Stimulated activated naive CD4-positive, alpha-beta T cell (primary cell): ENCODE data around the gene APBA1.

Experiments
- DNase-seq, 6 experiments: peaks; one replicate each; lab custom pipeline; 2025; lab: John Stamatoyannopoulos, UW

The APBA1 gene

DNA sequence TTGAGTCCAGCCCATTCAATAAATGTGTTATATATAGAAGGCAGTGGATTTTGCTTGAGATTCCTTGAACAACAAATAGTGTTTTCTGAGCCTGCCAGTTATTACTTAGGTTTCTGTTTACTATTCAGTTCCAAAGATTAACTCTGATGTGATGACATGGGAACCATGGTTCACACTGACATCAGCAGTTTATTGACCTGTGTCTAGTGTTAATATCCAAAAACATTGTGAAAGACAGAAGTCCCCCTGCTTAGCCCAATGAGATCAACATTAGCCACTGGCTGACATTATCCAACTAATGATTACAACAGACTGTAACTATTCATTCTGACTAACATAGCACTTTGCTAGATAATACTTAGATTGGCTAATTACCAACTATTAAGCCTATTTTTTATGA, 14.9 kb downstream of the APBA1 start:
- no peak for DNase-seq

DNA sequence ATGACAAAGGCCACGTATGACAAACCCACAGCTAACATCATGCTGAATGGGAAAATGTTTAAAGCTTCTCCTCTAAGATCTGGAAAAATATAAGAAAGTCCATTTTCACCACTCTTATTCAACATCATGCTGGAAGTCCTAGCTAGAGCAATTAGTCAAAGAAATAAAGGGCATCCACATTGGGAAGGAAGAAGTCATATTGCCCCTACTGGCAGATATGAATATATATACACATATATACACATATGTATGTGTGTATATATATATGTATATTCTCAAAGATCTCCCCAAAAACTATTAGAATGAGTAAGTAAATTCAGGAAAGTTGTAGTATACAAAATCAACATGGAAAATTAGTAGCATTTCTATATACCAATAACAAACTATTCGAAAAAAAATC, 17.1 kb downstream of the APBA1 start:
- no peak for DNase-seq

DNA sequence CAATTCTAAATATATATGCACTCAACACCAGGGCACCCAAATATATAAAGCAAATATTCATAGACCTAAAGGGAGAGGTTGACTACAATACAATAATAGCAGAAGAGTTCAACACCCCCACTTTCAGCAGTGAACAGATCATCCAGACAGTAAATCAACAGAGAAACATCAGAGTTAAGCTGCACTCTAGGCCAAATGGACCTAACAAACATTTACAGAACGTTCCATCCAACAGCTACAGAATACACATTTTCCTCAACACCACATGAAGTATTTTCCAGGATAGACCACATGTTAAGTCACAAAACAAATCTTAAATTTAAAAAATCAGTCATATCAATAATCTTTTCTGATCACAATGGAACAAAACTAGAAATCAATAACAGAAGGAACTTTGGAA, 18.9 kb downstream of the APBA1 start:
- DNase-seq, result no peak

DNA sequence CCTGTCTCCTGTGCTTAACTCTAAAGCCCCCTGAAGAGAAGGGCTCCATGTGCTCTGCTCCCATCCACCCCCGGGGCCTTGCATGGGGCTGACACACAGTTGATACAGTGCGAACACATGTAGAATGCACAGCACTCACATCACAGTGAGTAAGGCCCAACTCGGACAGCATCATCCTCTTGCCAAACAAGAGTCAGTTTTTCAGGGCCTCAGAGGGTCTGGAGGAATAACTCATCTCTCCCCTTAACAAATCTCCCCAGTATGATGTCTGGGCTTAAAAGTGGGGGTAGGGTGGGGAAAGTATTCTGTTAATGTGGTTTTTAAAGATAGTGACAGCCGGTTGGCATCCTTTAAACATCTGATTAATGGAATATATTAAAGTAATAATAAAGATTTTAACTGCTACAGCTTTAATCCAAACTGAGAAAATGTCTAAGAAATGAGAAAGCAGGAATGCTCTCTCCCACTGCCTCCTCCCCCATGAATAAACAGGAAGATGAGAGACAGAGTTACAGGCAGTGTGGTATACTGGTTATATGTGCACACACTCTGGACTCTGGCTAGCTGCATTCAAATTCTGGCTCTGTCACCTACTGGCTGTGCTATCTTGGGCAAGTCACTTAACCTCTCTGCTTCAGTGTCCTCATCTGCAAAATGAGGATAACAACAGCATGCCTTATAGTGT, 22.5 kb downstream of the APBA1 start:
- DNase-seq, result no peak

DNA sequence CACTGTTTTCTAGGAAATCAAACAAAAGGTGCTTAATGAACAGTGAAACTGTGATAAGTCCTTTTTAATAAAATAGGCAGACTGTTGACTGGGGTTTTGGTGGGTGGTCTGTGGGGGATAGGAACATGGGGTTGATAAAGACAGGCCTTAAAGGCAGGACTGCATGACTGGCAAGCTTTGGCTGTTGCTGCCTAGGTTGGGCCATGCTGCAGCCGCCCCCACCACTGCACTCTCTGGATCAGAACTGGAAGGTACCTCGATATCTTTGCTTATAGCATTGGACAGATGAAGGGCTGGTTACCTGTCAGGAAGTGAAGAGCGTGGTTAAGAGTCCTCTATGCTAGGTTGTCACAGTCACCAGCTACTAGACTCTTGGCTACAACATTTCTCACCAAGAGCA, 24.4 kb downstream of the APBA1 start:
- DNase-seq, result no peak

DNA sequence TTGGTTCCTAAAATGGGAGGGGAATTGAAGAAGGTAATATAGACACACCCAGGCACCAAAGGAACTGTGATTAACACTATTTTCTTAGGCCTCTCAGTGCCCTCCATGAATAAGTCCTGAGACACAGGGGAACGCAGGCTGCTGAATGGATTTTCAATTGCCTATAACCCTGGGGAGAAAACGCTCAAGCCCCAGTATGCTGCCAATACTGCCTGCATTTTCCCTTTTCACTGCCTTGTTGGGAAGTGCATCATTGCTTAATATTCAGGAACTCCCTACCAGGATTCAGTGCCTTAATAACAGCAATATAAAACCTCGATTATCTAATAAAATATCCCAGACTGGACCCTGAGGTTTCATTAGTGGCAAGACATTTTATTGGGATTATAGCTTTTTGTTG, 25.4 kb downstream of the APBA1 start:
- no peak for DNase-seq

DNA sequence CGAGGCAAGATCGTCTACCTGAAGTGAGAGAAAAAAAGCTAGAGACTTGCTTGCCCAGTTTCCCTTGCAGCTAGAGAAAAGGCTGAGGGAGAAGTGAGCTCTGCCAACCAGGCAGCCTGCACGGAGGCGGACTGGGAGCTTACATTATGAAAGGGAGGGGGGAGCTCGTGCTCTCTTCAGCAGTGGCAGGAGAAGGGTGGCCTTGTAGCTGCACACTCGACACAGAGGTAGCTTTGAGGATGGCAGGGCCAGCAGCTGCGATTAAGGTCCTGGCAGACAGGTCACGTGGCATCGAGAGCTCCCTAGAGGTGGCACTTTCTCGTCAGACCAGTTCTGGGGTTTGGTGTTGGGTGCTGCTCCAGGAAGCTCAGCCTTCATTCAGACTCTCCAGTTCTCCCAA, 26.7 kb downstream of the APBA1 start:
- no peak for DNase-seq

DNA sequence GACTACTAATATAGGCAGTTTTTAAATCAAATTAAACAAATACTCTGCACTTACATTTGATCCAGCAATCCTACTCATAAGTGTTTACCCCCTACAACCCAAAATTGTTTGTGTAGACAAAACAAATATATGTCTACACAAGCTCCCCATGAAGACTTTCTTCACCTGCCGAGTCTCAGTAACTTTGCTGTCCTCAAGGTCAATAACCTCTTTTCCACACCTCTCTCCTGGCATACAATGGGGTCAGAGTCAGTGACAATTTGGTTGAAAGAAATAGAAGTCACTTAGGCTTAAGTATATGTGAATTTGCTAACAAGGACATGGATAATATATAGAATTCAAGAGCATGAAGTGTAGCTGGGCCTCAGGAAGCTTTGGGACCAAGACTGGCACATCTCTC, 29.1 kb downstream of the APBA1 start:
- DNase-seq, result no peak

DNA sequence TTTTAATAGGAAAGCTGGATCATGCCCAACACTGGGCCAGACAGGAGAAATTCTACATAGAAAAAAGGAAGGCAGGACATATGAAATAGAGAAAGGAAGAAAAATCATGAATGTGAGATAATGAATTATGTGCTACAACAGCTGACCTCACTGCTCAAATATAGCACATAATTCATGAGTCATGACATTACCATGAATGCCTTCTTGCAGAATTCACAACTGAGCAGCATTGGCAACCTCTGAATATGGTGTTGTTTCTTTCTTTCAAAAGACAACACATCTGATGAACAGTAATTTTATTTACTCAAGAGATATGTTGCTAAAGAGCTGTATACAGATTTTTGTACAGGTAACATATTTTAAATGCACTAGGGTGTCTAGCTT, 34.4 kb downstream of the APBA1 start:
- no peak for DNase-seq

DNA sequence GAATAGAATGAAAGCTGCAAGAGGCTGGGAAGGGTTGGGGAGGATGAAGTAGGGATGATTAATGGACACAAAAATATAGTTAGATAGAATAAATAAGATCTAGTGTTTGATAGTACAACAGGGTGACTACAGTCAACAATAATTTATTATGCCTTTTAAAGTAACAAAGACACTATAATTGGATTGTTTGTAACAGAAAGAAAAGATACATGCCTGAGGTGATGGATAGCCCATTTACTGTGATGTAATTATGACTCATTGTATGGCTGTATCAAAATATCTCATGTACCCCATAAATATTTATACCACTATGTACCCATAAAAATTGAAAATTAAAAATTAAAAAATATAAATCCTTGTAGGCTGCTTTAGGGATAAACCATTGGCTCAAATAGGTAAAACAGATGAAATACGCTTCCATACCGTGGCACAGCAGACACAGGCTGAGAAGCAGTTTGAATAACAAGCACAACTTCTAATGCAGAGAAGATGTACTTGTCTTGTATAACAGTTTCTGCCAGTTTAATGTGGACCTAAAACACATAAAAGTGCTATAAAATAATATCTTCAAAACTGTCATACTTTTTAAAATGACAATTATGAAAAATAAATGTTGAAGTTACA, 34.9 kb downstream of the APBA1 start:
- no peak for DNase-seq

DNA sequence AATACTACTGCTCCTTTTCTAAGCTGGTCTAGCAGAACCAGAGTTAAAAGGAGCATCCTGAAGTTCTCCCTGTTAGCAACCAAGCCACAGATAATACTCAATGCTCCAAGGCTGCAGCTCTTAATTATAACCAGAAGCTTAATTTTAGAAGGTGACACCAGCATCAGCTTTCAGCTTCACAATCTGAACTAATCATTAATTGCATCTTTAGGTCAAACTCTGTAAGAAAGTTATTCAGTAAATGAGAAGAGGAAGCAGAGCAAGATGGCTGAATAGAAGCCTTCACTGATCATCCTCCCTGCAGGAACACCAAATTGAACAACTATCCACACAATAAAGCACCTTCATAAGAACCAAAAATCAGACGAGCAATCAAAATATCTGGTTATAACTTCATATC, 38.5 kb downstream of the APBA1 start:
- DNase-seq, result no peak

DNA sequence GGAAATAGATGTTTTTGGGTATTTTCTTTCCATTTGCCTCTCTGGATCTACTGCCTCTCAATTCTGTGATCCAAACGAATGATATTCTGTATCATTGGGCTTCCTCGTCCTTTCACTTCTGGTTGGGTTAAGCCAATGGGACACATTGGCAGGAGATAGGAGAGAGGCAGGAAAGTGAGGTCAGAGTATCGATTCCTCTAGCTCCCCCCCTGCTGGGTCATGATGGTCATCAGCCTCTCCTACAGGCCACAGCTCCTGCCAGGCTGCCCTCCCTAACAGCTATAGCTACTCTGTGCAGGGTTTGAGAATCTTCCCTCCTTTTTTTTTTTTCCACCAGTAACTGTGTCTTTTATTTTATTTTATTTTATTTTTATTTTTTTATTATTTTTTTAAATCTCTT, 39.4 kb downstream of the APBA1 start:
- no peak for DNase-seq

DNA sequence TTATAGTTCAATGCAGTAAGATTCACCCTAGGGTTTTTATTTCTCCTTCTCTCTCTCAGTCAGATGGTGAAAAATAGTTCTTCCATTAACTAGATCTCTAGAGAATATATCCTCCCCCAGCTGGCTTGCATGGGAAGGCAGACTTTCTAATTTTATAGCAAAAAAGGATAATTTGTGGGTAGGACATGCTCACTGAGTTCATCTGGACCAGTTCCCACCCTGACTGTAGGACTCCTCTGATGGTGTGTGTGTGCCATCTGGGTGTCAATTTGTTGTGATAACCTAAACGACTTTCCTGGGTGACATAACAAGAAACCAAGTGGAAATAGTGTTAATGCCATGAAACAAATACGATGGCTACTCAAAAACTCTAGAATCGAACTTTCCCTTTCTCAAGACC, 44.9 kb downstream of the APBA1 start:
- no peak for DNase-seq

DNA sequence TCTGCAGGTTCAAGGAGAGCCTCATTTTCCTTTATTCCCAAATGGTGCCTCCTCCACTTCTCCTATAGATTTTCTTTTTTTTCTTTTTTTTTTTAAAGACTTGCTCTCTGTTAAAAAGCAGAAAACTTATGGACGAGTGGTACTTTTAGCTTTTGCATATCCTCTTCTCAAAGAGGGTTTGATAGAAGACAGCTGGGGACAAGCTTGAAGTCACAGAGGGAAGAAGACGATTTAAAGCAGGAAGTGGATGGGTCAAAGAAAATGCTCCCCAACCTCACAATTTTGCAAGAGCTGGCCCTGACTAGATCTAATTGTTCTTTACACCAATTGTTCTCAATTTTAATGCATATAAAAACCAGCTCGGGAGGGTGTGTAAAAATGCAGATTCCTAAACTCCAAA, 48.9 kb downstream of the APBA1 start:
- DNase-seq, result no peak

DNA sequence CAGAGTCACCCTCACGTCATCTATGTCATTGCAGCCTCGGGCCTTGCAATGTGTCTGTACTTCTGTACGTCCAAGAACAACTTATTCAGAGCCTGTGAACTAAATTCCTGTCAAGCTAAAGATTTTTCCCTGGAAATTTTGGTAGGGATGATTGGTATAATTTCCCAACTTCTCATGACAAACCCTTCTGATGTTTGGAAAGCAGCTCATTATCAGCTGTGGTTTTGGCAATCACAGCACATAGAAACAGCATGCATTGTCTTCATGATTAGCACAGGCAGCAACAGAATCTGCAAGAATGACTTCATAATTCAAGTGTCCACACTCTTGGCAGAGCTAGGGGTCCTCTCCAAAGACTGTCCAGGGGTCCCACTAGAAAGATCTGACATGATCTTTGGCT, 49.5 kb downstream of the APBA1 start:
- DNase-seq, result no peak

DNA sequence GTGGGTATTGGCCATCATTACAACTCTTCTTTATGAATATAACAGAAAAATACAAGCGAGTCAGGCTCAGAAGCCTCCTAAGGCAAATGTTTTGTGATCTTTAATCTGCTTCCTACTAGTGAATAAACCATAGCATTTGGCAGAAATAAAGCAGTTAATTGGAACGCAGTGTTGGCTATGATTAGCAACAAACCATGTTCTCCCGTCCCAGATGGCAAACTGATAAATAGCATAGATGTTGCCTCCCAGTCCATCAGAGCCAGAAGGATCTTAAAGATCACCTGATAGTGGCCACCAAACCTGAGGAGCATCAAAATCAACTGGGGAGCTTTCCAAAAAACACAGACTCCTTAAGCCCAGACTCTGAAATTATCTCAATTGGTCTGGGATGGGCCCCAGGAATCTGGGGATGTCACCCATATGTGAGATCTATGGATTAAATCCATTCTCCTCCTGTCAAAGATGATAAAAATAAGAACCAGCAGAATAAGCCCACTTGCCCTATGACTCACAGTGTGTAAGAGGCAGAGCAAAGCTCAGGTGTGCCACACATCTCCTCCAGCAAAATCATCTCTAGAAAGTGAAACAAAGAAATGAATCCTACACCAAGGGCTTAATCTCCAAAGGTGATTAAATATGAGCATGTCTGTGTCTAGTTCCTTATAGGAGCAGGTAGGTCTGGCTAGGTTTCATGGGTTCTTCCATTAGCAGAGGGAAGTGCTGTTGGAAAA, 50.3 kb downstream of the APBA1 start:
- no peak for DNase-seq

DNA sequence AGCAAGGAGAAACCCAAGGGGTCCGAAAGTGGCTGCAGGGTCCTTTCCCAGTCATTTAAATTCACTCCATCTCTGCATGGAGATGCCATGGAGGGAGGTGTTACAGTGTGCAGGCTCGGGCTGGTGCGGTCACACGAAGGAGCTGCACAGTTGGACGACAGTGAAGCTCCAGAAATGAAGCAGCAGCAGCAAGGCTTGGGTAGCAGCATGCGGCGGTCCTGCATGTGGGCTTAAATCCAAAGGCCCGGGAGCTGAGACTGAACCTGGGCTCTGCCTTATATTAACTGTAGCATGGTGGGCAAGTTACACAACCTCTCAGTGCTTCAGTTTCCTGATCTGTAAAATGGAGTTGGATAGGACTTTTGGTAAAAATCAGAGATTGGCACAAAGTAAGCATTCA, 51.4 kb downstream of the APBA1 start:
- DNase-seq, result no peak

DNA sequence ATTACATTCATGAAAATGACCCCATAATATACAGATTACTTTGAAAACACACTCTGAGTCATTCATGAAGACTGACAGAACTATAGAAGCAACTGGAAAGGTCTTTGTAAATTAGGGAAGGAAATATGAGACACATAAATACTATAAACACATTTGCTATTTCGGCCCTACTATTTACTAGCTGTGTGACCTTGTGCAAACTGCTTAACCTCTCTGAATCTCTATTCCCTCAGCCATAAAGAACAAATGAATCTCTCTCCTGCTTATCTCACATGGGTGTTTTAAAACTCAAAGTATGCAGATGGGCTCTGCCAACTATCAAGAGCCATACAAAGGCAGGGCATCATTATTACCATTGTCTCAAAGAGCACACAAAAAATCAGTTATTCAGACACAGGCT, 52.9 kb downstream of the APBA1 start:
- DNase-seq, result no peak

DNA sequence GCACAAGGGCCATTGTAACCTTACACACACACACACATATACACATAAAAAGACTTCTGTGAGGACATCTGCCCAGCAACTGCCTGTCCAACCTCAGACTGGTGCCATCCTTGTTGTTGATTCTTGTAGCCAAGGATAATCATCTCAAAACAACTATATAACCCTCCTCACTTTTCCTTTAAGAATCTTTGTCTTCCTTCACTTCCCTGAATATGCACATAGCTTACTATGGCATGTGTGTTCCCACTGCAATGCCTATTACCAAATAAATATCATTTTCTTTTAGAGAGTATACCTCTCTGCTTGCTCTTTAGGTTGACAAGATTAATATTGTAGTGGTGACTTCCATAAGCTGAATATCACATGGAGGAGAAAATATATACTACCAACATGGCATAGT, 55.2 kb downstream of the APBA1 start:
- no peak for DNase-seq

DNA sequence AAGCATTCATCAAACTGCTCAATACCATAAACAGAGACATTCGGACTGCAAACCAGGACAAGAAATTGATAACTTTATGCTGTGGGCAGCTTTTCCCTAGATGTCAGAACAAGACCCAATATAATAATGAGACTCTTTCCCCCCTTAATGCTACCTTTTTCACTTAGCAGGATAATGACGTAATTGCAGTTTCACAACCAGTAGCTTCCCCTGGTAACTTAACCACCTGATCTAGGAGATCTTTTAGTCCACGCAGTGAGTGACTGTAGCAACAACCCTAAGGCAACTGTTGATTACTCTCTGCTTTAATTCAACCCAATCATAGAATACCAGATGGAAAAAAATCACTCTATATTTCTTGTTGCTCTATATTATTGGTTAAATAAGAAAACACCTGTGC, 56.3 kb downstream of the APBA1 start:
- no peak for DNase-seq

DNA sequence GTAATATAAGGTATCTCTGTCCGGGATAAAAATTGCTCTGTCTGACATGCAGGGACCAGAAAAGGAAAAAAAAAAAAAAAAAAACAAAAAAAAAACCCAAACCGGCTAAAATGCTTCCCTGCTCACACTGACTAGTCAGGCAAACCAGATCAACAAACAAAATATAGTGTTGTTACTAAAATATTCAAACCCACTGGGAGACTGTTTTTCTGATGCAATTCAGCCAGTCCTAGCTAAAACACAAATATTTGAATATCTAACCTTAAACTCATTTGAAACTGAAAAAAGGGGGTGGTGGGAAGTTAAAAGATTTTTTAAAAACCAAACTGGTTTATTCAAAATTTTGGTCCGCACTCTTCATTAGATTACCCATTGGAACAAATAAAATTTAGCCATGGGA, 61.0 kb downstream of the APBA1 start:
- DNase-seq, result no peak

DNA sequence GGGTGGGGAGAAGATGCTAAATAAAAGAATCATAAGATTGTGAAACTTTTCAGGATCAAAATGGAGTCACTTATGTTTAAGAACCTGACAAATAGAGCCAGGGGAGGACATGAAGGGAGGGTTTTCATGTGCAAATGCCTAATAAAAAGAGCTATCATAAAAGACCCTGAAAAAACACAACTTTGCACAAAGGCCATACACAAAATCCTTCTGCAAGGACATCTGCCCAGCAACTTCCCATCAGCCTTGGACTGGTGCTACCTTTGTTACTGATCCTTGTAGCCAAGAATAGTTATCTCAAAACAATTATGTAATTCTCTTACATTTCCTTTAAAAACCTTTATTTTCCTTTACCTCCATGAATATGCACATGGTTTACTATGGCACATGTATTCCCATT, 63.0 kb downstream of the APBA1 start:
- no peak for DNase-seq

DNA sequence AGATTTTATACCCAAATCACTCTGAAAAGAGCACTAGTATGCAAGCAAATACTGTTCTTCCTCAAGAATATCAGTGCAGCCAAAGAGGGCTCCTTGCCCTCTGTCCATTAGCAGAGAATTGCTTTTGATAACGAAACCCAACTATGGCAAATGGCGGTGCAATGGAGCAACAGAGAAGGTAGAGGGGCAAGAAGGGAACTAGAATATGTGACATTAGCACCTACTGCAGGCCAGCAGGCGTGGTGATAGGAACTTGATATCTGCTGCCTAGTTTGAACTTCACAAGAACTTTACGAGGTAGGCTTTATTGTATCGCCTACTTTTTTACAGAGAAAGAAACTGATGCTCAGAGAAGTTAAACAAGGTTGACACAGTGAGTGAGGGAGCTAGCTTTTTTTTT, 66.1 kb downstream of the APBA1 start:
- no peak for DNase-seq

DNA sequence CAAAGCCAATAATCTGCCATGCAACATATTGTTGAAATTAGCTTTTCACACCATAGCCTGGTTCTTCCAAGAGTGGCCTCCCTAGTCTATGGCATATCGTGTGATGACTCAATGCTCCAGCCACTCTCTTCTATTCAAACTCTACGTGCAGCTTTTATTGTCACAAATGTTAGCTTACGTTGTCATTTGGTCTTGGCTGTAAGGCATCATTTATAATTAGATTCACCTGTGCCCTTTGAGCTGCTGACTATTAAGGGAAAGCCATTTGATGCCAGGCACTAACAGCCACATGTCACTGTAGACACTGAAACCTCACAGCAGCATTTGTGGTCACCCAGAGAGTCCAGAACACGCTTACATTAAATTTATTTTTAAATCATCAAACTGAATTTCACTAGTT, 66.8 kb downstream of the APBA1 start:
- no peak for DNase-seq
